Chondrocyte (in vitro differentiated cells): ENCODE data around the gene NR5A1. TPM values are rescaled to one million over a fixed set of nuclear protein-coding genes. Genes with fewer than 3 reads are reported as not detected.

Experiments
- DNase-seq: peaks from one replicate; pipeline ENCODE4 v3.0.0; 2021; ENCODE audit warnings: mixed read lengths, low spot score
- H3K27ac Mint-ChIP-seq: one replicate; pipeline ENCODE4 v1.8.0; 2021; ENCODE audit warnings: mild to moderate bottlenecking, moderate library complexity, mixed read lengths; ENCODE audit not compliant: unreplicated experiment
- H3K27me3 Mint-ChIP-seq: 2 replicates; pipeline ENCODE4 v1.8.0; 2021; ENCODE audit warnings: low read depth, mixed read lengths
- H3K36me3 Mint-ChIP-seq: 2 replicates; pipeline ENCODE4 v1.8.0; 2021; ENCODE audit warnings: low read depth, mixed read lengths
- H3K4me1 Mint-ChIP-seq: 2 replicates; pipeline ENCODE4 v1.8.0; 2021; ENCODE audit warnings: low read depth, mild to moderate bottlenecking, mixed read lengths
- H3K4me3 Mint-ChIP-seq: one replicate; pipeline ENCODE4 v1.8.0; 2021; ENCODE audit warnings: mild to moderate bottlenecking, moderate library complexity, mixed read lengths; ENCODE audit not compliant: unreplicated experiment
- H3K9me3 Mint-ChIP-seq: 2 replicates; pipeline ENCODE4 v1.8.0; 2021; ENCODE audit warnings: low read depth, mixed read lengths
- total RNA-seq: library from RNA; stranded (reverse); gene quantifications from 3 replicates; pipeline ENCODE4 v1.2.1, GENCODE V29; 2021
- TF ChIP-seq, protein P1 (sequence below): fragments of 200-600 bp; sonication (generic); IDR thresholded peaks from 2 replicates; pipeline ENCODE4 v1.5.0; 2021; ENCODE audit warnings: antibody characterized with exemption, mild to moderate bottlenecking, moderate library complexity

Gene NR5A1
- total RNA-seq, 1 donor from 2014 or later = not detected

DNA sequence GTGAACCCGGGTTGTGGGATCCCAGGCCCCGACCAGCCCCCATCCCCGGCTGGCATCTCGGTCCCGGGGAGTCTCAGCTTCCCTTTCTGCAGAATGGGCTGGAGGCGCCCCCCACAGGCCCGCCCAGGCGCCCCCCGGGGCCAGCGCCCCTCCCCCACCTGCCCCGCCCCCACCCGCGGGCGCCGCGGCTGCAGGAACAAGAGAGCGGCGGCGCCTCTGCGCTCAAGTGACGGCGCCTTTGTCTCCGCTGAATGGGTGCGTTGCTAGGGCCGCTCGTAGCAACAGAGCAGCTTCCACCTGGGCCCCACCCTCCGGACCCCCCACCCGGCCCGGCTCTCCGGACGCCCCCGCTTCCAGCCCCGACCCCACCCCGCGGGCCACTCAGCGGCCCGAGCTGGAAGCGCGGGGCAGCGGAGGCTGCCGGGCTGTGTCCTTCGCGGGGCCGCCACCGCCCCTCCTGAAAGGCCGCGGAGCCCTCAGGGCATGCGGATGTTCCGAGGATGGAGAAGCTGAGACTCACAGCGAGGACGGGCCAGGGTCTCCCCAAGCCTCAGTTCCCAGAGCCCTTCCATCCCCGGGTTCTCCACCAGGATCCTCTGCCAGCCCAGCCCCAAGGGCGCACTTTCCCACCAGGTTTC is 29.4 kb downstream of the NR5A1 start:
- TF ChIP-seq, protein P1, sequence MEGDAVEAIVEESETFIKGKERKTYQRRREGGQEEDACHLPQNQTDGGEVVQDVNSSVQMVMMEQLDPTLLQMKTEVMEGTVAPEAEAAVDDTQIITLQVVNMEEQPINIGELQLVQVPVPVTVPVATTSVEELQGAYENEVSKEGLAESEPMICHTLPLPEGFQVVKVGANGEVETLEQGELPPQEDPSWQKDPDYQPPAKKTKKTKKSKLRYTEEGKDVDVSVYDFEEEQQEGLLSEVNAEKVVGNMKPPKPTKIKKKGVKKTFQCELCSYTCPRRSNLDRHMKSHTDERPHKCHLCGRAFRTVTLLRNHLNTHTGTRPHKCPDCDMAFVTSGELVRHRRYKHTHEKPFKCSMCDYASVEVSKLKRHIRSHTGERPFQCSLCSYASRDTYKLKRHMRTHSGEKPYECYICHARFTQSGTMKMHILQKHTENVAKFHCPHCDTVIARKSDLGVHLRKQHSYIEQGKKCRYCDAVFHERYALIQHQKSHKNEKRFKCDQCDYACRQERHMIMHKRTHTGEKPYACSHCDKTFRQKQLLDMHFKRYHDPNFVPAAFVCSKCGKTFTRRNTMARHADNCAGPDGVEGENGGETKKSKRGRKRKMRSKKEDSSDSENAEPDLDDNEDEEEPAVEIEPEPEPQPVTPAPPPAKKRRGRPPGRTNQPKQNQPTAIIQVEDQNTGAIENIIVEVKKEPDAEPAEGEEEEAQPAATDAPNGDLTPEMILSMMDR = peak; percentile 12
- peaks cover 22% of the 10 kb centered on the region for H3K27me3 Mint-ChIP-seq
- no peaks in the 10 kb centered on the region for H3K9me3 Mint-ChIP-seq
- no peak for DNase-seq
- H3K27ac Mint-ChIP-seq = no peak overlapping the region
- H3K4me3 Mint-ChIP-seq = peak overlapping the region; percentile 25
- peaks cover 5% of the 10 kb centered on the region for H3K4me1 Mint-ChIP-seq
- H3K36me3 Mint-ChIP-seq = peaks cover 1% of the 10 kb centered on the region

GRCh38 chr9:124477211-124477647 is 30.0 kb downstream of the NR5A1 start:
- H3K27me3 Mint-ChIP-seq = peaks cover 25% of the 10 kb centered on the region
- peaks cover 1% of the 10 kb centered on the region for H3K36me3 Mint-ChIP-seq
- no peaks in the 10 kb centered on the region for H3K9me3 Mint-ChIP-seq
- DNase-seq = no peak
- H3K4me1 Mint-ChIP-seq = peaks cover 5% of the 10 kb centered on the region
- no peak overlapping the region for H3K27ac Mint-ChIP-seq
- TF ChIP-seq, protein P1 = no peak
- no peak overlapping the region for H3K4me3 Mint-ChIP-seq

DNA sequence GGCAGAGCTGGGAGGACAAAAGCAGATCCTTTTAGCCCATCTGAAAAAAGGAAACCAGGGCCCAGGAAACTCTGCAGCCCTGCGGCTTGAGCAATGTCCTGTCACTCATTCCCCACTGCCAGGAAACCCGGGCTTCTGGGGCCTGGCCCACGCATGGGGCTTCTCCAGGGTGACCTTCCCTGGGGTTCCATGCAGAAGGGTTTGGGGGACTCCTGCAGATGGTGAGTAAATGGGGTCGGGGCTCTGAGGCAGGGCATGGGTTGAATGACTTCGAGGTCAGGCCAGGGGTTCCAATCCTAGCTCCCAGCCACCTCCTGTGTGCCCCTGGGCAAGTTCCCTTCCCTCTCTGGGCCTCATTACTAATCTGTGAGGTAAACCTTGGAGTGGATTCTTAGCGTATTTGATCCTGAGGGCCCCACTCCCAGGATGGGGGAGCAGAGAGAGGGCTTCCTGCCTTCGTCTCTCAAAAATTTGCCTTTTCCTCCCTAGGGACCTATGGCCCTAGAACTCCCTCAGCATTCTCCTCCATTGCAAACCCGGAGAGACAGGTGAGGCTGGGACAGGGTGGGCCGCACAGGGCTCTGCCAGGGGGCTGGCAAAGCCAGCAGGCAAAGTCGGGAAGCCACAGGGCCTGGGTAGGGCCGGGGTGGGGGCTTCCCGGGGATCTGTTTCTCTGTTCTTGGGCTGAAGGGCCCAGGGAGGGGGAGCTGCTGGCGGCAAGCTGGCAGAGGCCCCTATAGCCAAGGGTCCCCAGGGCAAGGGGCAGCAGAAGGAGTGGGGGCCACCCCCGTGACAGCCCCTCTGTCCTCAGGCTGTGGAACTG is 31.1 kb downstream of the NR5A1 start:
- Mint-ChIP-seq H3K27ac (no peak overlapping the region), H3K36me3 (peaks cover 1% of the 10 kb centered on the region), H3K9me3 (no peaks in the 10 kb centered on the region), H3K4me3 (no peak overlapping the region), H3K27me3 (peaks cover 28% of the 10 kb centered on the region), H3K4me1 (peaks cover 5% of the 10 kb centered on the region)
- TF ChIP-seq, protein P1 = no peak
- DNase-seq = no peak

DNA sequence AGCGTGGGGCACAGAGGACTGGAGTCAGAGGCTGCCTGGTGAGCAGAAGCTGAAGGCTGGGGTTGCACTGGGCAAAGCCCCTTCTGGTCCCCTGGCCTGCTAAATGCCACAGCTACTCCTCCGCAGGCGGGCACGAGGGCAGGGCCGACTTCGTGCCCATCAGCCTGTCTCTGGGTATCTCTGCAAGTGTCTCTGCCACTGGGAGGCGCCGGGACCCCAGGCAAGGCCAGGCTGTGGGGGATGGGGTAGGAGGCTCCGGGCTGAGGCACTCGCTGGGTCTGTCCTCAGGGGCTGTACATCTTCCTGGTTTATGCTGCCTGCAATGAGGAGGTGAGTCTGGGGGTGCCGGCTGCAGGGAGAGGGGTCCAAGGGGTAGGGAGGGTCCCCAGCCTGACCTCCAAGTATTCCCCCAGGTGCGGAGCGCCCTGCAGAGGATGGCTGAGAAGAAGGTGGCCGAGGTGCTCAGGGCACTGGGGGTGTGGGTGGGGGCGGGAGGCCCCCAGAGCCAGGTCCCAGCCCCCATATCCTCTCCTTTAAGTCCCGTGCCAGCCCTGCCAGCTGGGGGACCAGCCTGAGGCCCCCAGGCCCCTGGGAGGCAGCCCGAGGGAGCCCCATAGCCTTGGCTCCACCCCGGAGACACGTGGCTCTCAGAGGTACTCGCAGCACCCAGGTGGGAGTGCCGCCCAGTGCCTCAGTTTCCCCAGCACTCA is 31.9 kb downstream of the NR5A1 start:
- H3K36me3 Mint-ChIP-seq = peaks cover 1% of the 10 kb centered on the region
- no peak overlapping the region for H3K4me3 Mint-ChIP-seq
- no peak overlapping the region for H3K27ac Mint-ChIP-seq
- peaks cover 5% of the 10 kb centered on the region for H3K4me1 Mint-ChIP-seq
- TF ChIP-seq, protein P1 = no peak
- peaks cover 26% of the 10 kb centered on the region for H3K27me3 Mint-ChIP-seq
- no peaks in the 10 kb centered on the region for H3K9me3 Mint-ChIP-seq
- DNase-seq = no peak

- TF ChIP-seq, protein P1 = no peak
- Mint-ChIP-seq H3K27ac (no peak overlapping the region), H3K9me3 (no peaks in the 10 kb centered on the region), H3K36me3 (peaks cover 1% of the 10 kb centered on the region), H3K4me3 (no peak overlapping the region), H3K4me1 (peaks cover 5% of the 10 kb centered on the region), H3K27me3 (peaks cover 20% of the 10 kb centered on the region)
- DNase-seq = no peak
Observed at GRCh38 chr9:124474151-124474550, 33.0 kb downstream of the NR5A1 start.
